HG03159 (cell line): ENCODE results near the gene MT1B.
"Not testable (repeated sequence)": the region's sequence is repeated elsewhere in the genome, so short reads cannot be mapped to it uniquely, and the experiment has no call there.

ENCODE experiments used
- ATAC-seq: cut with Tn5 transposase; IDR thresholded peaks from one replicate; pipeline ENCODE4 v1.9.1; 2021; ENCODE audit warnings: mild to moderate bottlenecking, moderate library complexity; ENCODE audit not compliant: unreplicated experiment

Gene MT1B

DNA sequence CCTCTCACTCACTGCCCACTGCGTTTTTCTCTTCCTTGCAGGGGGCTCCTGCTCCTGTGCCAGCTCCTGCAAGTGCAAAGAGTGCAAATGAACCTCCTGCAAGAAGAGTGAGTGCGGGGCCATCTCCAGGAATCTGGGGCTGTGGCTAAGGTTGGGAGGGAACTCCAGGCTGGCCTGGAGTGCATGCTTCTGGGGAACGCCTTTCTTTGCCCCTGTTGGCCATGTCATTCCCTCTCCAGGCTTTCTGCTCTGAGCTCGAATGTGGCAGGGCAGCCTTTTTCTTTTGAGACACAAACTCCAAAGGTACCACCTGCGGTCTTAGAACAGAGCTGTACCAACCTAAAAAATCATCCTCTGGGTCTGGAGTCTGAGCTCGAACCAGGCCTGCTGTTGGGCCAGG lies 33.5 kb upstream of the MT1B start:
- ATAC-seq = no peak

DNA sequence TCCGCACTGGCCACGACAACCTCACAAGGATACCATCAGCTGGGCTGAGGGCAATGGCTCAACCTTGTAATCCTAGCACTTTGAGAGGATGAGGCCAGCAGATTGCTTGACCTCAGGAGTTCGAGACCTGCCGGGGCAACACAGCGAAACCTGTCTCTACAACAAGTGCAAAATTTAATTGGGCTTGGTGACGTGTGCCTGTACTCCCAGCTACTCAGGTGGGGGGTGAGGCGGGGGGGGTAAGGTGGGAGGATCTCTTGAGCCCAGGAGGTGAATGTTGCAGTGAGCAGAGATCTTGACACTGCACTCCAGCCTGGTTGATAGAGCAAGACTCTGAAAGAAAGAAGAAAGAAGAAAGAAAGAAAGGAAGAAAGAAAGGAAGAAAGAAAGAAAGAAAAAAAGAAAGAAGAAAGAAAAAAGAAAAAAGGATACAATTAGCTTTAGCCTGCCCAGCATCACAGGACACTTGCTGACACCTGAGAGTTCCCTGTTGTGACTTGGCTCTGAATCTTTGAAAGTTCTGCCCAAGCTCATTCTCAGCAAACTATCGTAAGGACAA lies 31.3 kb upstream of the MT1B start:
- no peak for ATAC-seq

DNA sequence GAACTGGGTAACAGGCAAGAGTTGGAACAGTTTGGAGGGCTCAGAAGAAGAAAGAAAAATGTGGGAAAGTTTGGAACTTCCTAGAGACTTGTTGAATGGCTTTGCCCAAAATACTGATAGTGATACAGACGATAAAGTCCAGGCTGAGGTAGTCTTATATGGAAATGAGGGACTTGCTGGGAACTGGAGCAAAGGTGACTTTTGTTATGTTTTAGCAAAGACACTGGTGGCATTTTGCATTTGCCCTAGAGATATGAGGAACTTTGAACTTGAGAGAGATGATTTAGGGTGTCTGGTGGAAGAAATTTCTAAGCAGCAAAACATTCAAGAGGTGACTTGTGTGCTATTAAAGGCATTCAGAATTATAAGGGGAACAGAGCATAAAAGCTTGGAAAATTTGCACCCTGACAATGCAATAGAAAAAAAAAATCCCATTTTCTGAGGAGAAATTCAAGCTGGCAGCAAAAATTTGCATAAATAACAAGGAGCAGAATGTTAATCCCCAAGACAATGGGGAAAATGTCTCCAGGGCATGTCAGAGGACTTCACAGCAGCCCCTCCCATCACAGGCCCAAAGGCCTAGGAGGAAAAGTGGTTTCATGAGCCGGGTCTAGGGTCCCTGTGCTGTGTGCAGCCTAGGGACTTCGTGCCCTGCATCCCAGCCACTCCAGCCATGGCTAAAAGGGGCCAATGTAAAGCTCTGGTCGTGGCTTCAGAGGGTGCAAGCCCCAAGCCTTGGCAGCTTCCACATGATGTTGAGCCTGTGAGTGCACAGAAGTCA lies 29.8 kb upstream of the MT1B start:
- ATAC-seq = not testable (repeated sequence)

DNA sequence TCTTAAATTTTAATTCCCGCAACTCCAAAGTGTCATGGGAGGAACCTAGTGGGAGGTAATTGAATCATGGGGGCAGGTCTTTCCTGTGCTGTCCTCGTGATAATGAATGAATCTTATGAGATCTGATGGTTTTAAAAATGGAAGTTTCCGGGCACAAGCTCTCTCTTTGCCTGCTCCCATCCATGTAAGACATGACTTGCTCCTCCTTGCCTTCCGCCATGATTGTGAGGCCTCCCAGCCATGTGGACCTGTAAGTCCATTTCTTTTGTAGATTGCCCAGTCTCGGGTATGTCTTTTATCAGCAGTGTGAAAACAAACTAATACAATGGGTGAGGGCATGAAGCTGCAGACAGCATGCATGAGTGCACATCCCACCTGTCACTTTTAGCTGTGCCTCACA lies 28.5 kb upstream of the MT1B start:
- not testable (repeated sequence) for ATAC-seq

DNA sequence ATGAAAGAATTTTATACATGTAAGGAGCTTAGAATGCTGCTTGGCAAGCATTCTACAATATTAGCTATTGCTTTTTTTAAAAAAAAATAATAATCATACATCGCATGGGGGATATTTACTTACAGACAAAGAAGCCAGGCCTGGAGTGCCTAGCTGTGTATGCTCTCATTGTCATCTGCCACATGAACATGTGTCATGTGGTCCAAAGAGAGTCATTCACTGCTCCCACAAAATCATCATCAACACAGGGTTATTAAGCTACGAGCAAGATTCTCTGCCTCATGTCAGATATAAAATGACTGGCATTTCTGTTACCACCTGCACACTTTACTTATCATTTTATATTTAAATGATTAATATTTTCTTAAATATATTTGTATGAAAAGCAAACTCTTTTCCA lies 28.0 kb upstream of the MT1B start:
- ATAC-seq = no peak

DNA sequence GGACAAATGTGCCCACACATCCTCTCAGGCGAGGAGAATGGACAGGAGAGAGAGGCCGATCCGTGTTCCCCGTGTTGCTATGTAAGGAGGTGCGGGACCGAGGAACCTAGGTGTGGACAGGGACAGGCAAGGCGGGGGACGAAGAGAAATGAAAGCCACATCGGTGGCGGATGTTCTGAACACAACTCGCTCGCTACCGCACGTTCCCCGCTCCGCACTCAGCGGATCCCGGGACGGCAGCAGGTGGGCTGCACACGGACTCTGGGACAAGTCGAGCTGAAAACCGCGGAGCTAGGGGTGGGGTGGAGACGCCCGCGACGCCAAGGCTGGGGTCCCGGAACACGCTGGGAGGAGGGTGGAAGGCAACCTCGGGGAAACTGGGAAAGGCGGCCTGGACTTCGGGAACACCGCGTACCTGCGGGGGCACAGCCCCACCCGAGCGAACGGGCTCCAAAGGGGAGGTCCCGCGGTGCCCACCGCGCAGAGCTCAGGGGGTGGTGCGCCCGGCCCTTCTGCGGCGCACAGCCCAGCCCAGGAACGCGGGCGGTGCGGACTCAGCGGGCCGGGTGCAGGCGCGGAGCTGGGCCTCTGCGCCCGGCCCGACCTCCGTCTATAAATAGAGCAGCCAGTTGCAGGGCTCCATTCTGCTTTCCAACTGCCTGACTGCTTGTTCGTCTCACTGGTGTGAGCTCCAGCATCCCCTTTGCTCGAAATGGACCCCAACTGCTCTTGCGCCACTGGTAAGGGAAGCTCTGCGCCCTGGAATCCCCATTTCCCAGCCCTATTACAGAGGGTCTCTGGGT lies 26.3 kb upstream of the MT1B start, which contains the start of gene MT1E:
TSS of gene MT1E (plus strand) at position 642 of the 803 bp plus-strand sequence. CDS start at position 713, 71 bp downstream.
- no peak for ATAC-seq

DNA sequence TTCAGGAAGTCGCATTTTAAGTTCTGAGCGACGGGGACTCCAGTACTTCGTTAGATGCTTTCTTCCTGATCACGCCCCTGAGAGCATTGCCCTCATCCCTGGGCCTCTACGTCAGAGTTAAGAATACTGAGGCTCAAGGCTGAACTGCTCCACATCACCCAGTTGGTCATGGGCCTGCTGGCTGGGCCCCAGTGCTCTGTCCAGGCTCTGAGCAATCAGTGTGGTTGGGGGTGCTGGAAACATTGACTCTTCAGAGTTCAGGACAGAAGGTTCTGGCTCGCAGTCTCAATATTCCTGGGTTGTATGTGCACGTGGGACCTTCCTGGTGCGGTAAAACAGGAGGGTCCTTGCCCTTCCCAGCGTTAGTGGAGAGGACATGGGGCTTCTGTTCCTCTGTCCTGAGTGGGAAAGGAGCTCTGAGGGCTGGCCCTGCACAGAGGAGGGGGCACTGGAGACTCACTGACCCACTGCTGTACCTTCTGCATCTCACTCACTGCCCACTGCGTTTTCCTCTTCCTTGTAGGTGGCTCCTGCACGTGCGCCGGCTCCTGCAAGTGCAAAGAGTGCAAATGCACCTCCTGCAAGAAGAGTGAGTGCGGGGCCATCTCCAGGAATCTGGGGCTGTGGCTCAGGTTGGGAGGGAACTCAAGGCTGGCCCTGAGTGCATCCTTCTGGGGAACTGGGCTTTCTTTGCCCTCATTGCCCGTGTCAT lies 25.6 kb upstream of the MT1B start:
- ATAC-seq = no peak

DNA sequence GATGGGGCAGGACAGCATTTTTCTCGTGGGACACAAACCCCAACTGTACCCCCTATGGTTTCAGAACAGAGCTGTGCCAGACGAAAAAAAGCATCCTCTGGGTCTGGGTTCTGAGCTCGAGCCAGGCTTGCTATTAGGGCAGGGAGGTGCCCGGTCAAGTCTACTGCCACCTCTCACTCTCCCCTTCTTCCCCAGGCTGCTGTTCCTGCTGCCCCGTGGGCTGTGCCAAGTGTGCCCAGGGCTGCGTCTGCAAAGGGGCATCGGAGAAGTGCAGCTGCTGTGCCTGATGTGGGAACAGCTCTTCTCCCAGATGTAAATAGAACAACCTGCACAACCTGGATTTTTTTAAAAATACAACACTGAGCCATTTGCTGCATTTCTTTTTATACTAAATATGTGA lies 25.0 kb upstream of the MT1B start:
- ATAC-seq = no peak

DNA sequence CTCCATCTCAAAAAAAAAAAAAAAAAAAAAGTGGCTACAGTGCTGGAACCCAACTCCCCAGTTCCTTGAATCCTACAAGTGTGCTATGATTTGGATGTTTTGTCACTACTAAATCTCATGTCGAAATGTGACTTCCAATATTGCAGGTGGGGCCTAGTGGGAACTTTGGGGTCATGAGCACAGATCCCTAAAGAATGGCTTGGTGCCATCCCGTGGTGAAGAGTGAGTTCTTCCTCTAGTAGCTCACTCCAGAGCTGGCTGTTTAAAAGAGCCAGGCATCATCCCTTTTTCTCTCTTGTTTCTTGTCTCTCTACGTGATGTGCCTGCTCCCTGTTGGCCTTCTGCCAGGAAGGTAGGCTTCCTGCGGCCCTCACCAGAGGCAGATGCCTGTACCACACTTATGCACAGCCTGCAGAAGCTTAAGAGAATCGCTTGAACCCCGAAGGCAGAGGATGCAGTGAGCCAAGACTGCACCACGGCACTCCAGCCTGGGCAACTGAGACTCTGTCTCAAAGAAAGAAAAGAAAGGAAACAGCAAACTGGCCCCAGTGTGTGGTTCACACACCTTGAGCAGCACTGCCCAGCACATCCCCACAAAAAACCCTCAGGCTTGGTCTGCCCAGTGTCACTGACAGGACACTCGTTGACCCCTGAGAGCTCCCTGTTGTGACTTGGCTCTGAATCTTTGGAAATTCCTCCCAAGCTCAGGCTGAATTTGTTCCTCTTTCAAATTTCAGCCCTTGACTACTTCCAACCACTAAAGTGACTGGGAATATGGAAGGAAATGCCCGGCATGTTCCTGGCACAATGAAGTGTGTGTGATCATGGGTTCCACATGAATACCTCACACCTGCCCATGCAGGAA lies 23.0 kb upstream of the MT1B start:
- no peak for ATAC-seq

DNA sequence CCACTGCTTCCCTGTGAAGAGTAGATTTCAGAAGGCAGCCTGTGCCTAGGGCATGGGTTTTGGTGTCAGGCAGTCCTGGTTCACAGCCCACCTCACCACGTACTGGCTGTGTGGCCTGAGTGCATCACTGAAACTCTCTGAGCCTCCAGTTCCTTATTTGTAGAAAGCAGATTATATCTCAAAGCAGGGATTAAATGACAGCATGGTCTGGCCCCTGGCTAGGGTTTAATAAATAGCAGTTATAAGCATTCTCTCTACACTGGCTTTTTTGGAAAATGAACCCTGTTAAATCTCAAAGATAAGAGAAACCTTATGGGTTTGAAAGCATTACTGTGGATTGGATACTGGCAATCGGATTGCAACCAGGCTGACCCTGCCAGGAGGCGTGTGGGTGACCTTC lies 22.2 kb upstream of the MT1B start:
- no peak for ATAC-seq

DNA sequence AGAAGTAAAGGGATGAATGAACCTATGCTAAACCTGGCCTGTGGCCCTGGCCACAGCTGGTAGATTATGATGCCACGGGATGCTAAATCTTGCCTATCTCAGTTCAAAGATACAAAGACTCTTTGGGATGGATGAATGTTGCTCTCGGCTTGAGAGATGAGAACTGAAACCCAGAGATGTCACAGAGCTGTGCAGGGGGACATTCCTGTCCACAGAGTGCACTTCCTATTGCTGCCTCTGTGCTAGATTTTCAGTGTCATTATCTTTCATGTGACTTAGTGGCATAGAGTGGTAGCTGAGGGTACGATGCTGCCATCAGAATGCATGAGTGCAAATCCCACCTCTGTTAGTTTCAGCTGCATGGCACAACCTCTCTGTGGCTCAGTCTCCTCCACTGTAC lies 21.6 kb upstream of the MT1B start:
- peak; percentile 78 for ATAC-seq

DNA sequence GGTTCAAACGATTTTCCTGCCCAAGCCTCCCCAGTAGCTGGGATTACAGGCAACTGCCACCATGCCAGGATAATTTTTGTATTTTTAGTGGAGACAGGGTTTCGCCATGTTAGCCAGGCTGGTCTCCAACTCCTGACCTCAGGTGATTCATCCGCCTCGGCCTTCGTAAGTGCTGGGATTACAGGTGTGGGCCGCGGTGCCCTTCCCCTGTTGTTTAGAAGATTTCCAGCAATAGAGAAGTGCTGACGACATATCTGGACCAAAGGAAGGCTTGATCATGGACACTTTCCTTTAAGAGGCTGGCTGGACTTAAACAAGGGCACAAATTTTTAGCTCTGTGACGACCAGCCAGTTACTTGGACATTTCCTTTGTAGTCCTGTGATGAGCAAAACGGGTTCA lies 20.5 kb upstream of the MT1B start:
- no peak for ATAC-seq

DNA sequence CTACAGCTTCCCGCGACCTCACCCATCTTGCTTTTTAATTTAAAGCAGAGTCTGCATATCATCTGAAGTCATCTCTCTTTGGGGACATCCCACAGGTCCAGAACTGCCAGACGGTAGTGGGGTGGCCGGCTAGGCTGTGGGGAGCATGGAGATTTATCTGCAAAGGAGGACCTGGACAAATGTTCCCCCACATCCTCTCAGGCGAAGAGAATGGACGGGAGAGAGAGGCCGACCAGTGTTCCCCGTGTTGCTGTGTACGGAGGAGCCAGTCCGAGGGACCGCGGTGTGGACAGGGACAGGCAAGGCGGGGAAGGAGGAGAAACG lies 19.9 kb upstream of the MT1B start:
- no peak for ATAC-seq

DNA sequence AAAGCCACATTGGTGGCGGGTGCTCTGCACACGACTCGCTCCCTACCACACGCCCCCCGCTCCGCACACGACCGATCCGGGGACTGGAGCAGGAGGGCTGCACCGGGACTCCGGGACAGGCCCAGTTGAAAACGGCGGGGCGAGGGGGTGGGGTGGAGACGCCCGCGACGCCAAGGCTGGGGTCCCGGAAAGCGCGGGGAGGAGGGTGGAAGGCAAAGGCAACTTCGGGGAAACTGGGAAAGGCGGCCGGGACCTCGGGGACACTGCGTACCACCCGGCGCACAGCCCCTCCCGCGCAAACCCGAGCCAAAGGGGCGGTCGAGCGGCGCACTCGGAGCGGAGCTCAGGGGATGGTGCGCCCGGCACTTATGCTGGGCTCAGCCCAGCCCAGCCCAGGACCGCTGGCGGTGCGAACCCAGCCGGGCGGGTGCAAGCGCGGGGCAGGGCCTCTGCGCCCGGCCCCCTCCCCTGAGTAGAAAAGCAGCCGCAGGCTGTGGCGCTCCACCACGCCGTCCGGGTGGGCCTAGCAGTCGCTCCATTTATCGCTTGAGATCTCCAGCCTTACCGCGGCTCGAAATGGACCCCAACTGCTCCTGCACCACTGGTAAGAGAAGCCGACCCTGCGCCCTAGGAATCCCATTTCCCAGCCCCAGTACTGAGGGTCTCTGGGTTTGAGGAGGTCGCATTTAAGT lies 19.4 kb upstream of the MT1B start, which contains the start of gene MT1M:
TSS of gene MT1M (plus strand) at position 504 of the 692 bp plus-strand sequence. CDS start at position 577, 73 bp downstream.
- ATAC-seq = no peak

DNA sequence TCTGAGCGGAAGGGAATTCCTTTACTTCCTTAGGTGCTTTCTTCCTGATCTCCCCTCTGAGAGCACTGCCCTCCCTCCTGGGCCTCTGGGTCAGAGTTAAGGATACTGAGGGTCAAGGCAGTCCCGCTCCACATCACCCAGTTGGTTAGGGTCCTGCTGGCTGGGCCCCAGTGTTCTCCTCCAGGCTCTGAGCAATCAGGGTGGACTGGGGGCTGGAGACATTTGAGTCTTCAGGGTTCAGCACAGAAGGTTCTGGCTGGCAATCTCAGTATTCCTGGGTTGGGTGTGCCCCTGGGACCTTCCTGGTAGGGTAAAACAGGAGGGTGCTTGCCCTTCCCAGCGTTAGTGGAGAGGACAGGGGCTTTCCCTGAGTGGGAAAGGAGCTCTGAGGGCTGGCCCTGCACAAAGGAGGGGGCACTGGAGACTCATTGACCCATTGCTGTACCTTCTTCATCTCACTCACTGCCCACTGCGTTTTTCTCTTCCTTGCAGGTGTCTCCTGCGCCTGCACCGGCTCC lies 18.8 kb upstream of the MT1B start:
- ATAC-seq = no peak

DNA sequence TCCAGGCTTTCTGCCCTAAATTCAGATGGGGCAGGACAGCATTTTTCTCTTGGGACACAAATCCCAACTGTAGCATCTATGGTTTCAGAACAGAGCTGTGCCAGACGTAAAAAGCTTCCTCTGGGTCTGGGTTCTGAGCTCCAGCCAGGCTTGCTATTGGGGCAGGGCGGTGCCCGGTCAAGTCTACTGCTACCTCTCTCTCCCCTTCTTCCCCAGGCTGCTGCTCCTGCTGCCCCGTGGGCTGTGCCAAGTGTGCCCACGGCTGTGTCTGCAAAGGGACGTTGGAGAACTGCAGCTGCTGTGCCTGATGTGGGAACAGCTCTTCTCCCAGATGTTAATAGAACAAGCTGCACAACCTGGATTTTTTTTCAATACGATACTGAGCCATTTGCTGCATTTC lies 18.2 kb upstream of the MT1B start:
- no peak for ATAC-seq

DNA sequence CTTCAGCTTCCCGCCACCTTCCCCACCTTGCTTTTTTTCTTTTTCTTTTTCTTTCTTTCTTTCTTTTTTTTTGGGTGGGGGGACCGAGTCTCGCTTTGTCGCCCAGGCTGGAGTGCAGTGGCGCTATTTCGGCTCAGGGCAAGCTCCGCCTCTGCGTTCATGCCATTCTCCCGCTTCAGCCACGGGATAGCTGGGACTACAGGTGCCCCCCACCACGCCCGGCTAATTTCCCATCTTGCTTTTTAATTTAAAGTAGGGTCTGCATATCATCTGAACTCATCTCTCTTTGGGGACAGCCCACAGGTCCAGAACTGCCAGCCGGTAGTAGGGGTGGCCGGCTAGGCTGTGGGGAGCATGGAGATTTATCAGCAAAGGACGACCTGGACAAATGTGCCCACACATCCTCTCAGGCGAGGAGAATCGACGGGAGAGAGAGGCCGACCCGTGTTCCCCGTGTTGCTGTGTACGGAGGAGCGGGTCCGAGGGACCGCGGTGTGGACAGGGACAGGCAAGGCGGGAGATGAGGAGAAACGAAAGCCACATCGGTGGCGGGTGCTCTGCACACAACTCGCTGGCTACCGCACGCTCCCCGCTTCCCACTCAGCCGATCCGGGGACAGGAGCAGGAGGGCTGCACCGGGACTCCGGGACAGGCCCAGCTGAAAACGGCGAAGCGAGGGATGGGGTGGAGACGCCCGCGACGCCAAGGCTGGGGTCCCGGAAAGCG lies 16.8 kb upstream of the MT1B start:
- no peak for ATAC-seq

DNA sequence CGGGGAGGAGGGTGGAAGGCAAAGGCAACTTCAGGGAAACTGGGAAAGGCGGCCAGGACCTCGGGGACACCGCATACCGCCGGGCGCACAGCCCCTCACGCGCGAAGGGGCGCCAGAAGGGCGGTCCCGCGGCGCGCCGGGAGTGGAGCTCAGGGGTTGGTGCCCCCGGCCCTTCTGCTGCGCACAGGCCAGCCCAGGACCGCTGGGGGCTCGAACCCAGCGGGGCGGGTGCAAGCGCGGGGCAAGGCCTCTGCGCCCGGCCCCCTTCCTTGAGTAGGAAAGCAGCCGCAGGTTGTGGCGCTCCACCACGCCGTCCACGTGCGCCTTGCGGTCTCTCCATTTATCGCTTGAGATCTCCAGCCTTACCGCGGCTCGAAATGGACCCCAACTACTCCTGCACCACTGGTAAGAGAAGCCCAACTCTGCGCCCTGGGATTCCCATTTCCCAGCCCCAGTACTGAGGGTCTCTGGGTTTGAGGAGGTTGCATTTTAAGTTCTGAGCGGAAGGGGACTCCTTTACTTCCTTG lies 16.2 kb upstream of the MT1B start:
- ATAC-seq = no peak
